HUES6 (cell line): ENCODE data around the gene SRSF2.
A peak's percentile ranks its signal among the peaks of the same experiment; 100 is the strongest.
"Not testable (repeated sequence)": the region's sequence is repeated elsewhere in the genome, so short reads cannot be mapped to it uniquely, and the experiment has no call there.

Experiments used
- H3K27ac ChIP-seq: 2 replicates; pipeline ENCODE4 v1.7.0; 2013; ENCODE audit warnings: low read depth, mild to moderate bottlenecking, low read length, inconsistent platforms
- H3K27me3 ChIP-seq: 2 replicates; pipeline ENCODE4 v1.6.1; 2013; ENCODE audit warnings: low read length; ENCODE audit not compliant: control insufficient read depth, insufficient read depth
- H3K36me3 ChIP-seq: 2 replicates; pipeline ENCODE4 v1.6.1; 2013; ENCODE audit warnings: low read length; ENCODE audit not compliant: control insufficient read depth, insufficient read depth
- H3K4me1 ChIP-seq: 2 replicates; pipeline ENCODE4 v1.6.1; 2013; ENCODE audit warnings: low read length; ENCODE audit not compliant: control insufficient read depth, insufficient read depth
- H3K4me3 ChIP-seq: 2 replicates; pipeline ENCODE4 v1.5.1; 2013; ENCODE audit warnings: low read depth, low read length
- H3K9ac ChIP-seq: one replicate; pipeline ENCODE4 v1.6.1; 2013; ENCODE audit warnings: mild to moderate bottlenecking, low read length
- H3K9me3 ChIP-seq: 2 replicates; pipeline ENCODE4 v1.6.1; 2013; ENCODE audit warnings: low read depth, low read length; ENCODE audit not compliant: control insufficient read depth, insufficient read depth

Gene SRSF2

GRCh38 chr17:76716146-76716838, 20.8 kb downstream of the SRSF2 start:
- H3K4me3 ChIP-seq = no peak overlapping the region
- no peak overlapping the region for H3K27ac ChIP-seq
- no peak overlapping the region for H3K9ac ChIP-seq
- H3K36me3 ChIP-seq = peaks cover 62% of the 10 kb centered on the region
- H3K9me3 ChIP-seq = no peaks in the 10 kb centered on the region
- H3K27me3 ChIP-seq = no peaks in the 10 kb centered on the region
- peaks cover 3% of the 10 kb centered on the region for H3K4me1 ChIP-seq

- H3K36me3 ChIP-seq = peaks cover 54% of the 10 kb centered on the region
- H3K9ac ChIP-seq = no peak overlapping the region
- H3K27ac ChIP-seq = no peak overlapping the region
- no peaks in the 10 kb centered on the region for H3K27me3 ChIP-seq
- no peak overlapping the region for H3K4me3 ChIP-seq
- H3K9me3 ChIP-seq = no peaks in the 10 kb centered on the region
- peaks cover 6% of the 10 kb centered on the region for H3K4me1 ChIP-seq
These were observed 21.7 kb downstream of the SRSF2 start for GRCh38 chr17:76715496-76715830.

- Histone ChIP-seq H3K9me3 (no peaks in the 10 kb centered on the region), H3K4me3 (no peak overlapping the region), H3K36me3 (peaks cover 48% of the 10 kb centered on the region), H3K4me1 (peaks cover 8% of the 10 kb centered on the region), H3K9ac (no peak overlapping the region), H3K27me3 (peaks cover 4% of the 10 kb centered on the region), H3K27ac (no peak overlapping the region)
These were observed 22.2 kb downstream of the SRSF2 start for GRCh38 chr17:76714822-76715495.

- no peak overlapping the region for H3K27ac ChIP-seq
- no peak overlapping the region for H3K4me3 ChIP-seq
- peaks cover 10% of the 10 kb centered on the region for H3K27me3 ChIP-seq
- no peak overlapping the region for H3K9ac ChIP-seq
- peaks cover 14% of the 10 kb centered on the region for H3K4me1 ChIP-seq
- H3K9me3 ChIP-seq = no peaks in the 10 kb centered on the region
- peaks cover 44% of the 10 kb centered on the region for H3K36me3 ChIP-seq
These were observed 22.8 kb downstream of the SRSF2 start for GRCh38 chr17:76714336-76714735.

GRCh38 chr17:76713765-76714164, 23.4 kb downstream of the SRSF2 start:
- H3K9me3 ChIP-seq = no peaks in the 10 kb centered on the region
- peaks cover 38% of the 10 kb centered on the region for H3K36me3 ChIP-seq
- H3K27me3 ChIP-seq = peaks cover 16% of the 10 kb centered on the region
- no peak overlapping the region for H3K9ac ChIP-seq
- H3K4me1 ChIP-seq = peaks cover 20% of the 10 kb centered on the region
- H3K27ac ChIP-seq = no peak overlapping the region
- H3K4me3 ChIP-seq = no peak overlapping the region

GRCh38 chr17:76712321-76712720, 24.8 kb downstream of the SRSF2 start:
- not testable (repeated sequence) for H3K27ac ChIP-seq, H3K4me3 ChIP-seq, H3K9me3 ChIP-seq, H3K9ac ChIP-seq
- Histone ChIP-seq H3K4me1 (peaks cover 33% of the 10 kb centered on the region), H3K36me3 (peaks cover 26% of the 10 kb centered on the region), H3K27me3 (peaks cover 23% of the 10 kb centered on the region)

- H3K9me3 ChIP-seq = no peaks in the 10 kb centered on the region
- peaks cover 33% of the 10 kb centered on the region for H3K4me1 ChIP-seq
- H3K36me3 ChIP-seq = peaks cover 14% of the 10 kb centered on the region
- H3K4me3 ChIP-seq = peak within 1 kb of the TSS; percentile 68
- H3K27me3 ChIP-seq = peaks cover 23% of the 10 kb centered on the region
- peak within 1 kb of the TSS; percentile 75 for H3K9ac ChIP-seq
- H3K27ac ChIP-seq = no peak within 1 kb of the TSS
These were observed 26.1 kb downstream of the SRSF2 start, which contains the start of gene MXRA7 for GRCh38 chr17:76710863-76711611. Gene MXRA7 (minus strand): TSS chr17:76710965. CDS start chr17:76710946, 19 bp downstream.

GRCh38 chr17:76709951-76710862, 26.9 kb downstream of the SRSF2 start:
- peak overlapping the region; percentile 75 for H3K9ac ChIP-seq
- peak overlapping the region; percentile 68 for H3K4me3 ChIP-seq
- not testable (repeated sequence) for H3K9me3 ChIP-seq, H3K27ac ChIP-seq, H3K36me3 ChIP-seq
- H3K27me3 ChIP-seq = peaks cover 23% of the 10 kb centered on the region
- H3K4me1 ChIP-seq = peaks cover 33% of the 10 kb centered on the region

- H3K36me3 ChIP-seq = peaks cover 5% of the 10 kb centered on the region
- peaks cover 23% of the 10 kb centered on the region for H3K27me3 ChIP-seq
- H3K4me1 ChIP-seq = peaks cover 33% of the 10 kb centered on the region
- peak overlapping the region; percentile 68 for H3K4me3 ChIP-seq
- no peak overlapping the region for H3K27ac ChIP-seq
- no peaks in the 10 kb centered on the region for H3K9me3 ChIP-seq
- peak overlapping the region; percentile 75 for H3K9ac ChIP-seq
These were observed 27.8 kb downstream of the SRSF2 start for GRCh38 chr17:76709077-76709950.
